Omental fat pad (tissue), 4 donors: Measurements from ENCODE around the gene MT1E. TPM values are rescaled to one million over a fixed set of nuclear protein-coding genes. Genes with fewer than 3 reads are reported as not detected.

Experiments
- ATAC-seq: fragments of 150-250 bp; one replicate; pipeline ENCODE4 v1.9.1; 2016; ENCODE audit warnings: mild to moderate bottlenecking, moderate library complexity; ENCODE audit not compliant: low FRiP score
- DNase-seq: peaks from one replicate; pipeline ENCODE4 v3.0.0-alpha.2; 2019; ENCODE audit warnings: low spot score
- total RNA-seq, 4 donors: library from RNA; depleted of rRNA; stranded (reverse); fragments of >200 nt; gene quantifications; one replicate each; pipeline ENCODE4 v1.1.0, GENCODE V29; 2016
- TF ChIP-seq, protein P1 (sequence below), 3 donors: fragments of 450-650 bp; IDR thresholded peaks; one replicate each; pipeline ENCODE4 v1.5.1; 2016 to 2017; ENCODE audit warnings: antibody characterized with exemption in 3 of 3, mild to moderate bottlenecking in 3 of 3, moderate library complexity in 2 of 3

MT1E gene
- total RNA-seq, 4 donors from 2014 or later: 386 to 3,925 (median 1,028) TPM

DNA sequence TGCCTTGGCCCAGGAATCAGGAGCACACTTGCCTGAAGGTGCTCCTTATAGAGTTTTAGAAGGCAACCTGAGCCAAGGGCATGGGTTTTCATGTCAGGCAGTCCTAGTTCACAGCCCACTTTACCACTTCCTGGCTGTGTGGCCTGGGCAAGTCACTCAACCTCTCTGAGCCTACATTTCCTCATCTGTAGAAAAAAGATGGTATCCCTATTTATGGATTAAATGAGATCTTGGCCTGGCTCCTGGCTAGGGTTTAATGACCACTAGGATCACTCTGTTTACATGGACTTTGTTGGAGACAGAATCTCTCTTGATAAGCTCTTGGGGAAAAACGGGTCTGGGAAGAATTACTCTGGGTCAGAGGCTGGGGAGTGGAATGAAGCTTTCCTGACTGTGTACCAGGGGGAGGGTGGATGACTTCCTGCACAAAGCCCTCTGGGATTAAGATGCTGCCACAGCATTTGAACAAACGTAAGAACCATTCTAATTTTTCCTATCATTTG is 14.9 kb upstream of the MT1E start:
- TF ChIP-seq, protein P1, sequence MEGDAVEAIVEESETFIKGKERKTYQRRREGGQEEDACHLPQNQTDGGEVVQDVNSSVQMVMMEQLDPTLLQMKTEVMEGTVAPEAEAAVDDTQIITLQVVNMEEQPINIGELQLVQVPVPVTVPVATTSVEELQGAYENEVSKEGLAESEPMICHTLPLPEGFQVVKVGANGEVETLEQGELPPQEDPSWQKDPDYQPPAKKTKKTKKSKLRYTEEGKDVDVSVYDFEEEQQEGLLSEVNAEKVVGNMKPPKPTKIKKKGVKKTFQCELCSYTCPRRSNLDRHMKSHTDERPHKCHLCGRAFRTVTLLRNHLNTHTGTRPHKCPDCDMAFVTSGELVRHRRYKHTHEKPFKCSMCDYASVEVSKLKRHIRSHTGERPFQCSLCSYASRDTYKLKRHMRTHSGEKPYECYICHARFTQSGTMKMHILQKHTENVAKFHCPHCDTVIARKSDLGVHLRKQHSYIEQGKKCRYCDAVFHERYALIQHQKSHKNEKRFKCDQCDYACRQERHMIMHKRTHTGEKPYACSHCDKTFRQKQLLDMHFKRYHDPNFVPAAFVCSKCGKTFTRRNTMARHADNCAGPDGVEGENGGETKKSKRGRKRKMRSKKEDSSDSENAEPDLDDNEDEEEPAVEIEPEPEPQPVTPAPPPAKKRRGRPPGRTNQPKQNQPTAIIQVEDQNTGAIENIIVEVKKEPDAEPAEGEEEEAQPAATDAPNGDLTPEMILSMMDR (IDR thresholded peaks at IDR 0.05): no peak
- no peak for DNase-seq
- no peak for ATAC-seq

DNA sequence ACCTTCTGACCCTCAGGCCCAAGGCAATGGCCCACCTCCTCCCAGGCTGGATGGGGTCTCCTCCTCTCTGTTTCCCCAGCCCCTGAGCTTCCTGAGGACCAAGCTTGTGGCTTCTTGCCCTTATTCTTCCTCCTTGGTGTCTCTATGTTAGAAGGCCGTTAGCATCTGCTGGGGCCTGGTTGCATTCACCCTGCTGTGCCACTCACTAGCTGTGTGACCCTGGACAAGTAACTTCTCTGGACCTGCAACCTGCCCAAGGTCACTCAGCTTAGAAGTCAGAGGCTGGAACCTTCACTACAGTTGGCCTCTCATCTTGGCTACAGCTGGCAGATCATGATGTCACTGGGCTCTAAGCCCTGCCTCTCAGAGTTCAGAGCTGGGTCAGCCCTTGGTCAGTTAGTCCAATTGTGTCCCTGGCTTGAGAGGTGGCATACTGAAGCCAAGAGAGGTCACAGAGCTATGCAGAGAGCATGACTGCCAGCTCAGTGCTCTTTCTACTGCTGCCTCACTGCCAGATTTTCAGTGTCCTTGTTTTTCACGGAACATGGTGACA is 14.2 kb upstream of the MT1E start:
- ATAC-seq: no peak
- no peak for DNase-seq
- TF ChIP-seq, protein P1 (IDR thresholded peaks at IDR 0.05): no peak

DNA sequence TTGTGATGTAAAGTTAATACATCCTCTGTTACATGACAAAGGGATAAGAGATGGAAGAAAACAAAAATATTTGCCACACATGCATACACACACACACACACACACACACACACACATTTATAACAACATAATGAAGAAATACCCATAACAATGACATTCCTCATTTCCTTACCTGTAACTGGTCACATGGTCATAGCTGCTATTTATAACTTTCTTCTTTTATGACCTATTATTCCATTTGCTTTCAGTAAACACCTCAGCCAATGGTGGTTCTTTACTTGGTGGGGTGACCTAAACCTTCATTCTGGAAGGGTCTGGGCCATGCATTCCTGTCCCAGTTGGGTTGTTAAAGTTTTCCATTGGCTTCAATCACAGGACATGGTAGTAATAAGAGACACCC is 11.9 kb upstream of the MT1E start:
- TF ChIP-seq, protein P1 (IDR thresholded peaks at IDR 0.05): no peak
- DNase-seq (no peak), ATAC-seq (no peak)

DNA sequence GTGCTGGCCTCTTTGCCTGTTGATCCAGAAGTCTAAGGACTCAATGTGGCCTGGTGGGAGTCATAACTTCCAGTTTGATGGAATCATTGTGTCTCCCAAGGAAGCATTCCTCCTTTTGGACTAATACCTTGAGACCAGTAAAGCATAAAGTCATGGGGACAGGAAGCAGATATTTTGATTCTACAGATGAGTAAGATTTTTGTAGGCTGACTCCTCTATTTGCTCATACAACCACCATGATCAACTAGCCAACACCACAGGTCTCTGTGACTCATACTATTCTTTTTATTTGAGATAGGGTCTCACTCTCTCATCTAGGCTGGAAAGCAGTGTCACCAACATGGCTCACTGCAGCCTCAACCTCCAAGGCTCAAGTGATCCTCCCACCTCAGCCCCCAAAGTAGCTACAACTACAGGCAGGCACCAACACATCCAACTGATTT is 11.0 kb upstream of the MT1E start:
- ATAC-seq (no peak), DNase-seq (no peak)
- TF ChIP-seq, protein P1 (IDR thresholded peaks at IDR 0.05): no peak

DNA sequence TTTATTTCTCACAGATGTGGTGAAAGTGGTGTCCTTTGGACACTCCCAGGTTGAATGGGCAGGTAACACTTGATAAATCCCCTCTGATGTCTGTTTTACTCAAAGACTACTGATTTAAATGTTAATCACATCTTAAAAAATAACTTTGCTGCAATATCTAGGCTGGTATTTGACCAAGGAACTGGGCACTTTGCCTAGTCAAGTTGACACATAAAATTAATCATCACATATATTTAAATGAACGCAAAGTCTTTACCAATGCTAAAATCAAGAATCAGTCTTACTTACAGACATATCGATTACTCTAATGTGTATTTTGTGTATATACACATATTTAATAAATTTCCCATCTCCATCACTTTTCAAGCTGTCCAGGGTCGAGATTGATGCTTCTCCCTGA is 10.2 kb upstream of the MT1E start:
- DNase-seq: no peak
- TF ChIP-seq, protein P1 (IDR thresholded peaks at IDR 0.05): no peak
- ATAC-seq: no peak

DNA sequence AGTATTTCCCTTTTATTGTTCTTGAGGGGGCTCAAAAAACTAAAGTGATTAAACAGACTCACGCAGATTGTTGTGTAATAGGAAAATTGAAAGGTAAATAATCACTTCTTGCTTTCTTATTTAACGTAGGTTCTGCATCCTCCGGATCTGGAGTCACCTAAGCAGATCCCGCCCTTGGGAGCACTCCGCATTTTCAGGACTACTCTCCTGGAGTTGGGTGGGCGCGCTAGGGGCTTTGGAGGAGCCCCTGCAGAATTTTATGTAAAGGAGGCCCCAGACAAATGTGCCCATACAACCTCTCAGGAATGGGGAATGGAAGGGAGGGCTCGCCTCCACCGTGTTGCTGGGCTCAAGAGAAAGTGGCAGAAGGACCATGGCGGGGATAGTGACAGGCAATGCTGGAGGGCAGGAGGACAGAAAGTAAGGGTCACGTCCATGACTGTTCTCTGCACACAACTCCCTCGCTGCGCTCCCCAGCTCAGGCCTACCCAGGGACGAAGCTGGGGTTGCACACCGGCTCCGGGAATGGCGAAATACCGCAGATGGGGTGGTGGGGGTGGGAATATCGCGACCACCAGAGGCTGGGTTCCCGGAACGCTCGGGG is 8.9 kb upstream of the MT1E start:
- TF ChIP-seq, protein P1 (IDR thresholded peaks at IDR 0.05): no peak
- no peak for ATAC-seq

More for the DNA sequence above, 8.9 kb upstream of the MT1E start:
- DNase-seq: no peak
